HG03457 (cell line): ENCODE results near the gene KLHL29.
"Not testable (repeated sequence)": the region's sequence is repeated elsewhere in the genome, so short reads cannot be mapped to it uniquely, and the experiment has no call there.

Source experiments
- ATAC-seq: cut with Tn5 transposase; IDR thresholded peaks from one replicate; pipeline ENCODE4 v1.9.1; 2021; ENCODE audit warnings: moderate number of reproducible peaks; ENCODE audit not compliant: unreplicated experiment

Gene KLHL29

DNA sequence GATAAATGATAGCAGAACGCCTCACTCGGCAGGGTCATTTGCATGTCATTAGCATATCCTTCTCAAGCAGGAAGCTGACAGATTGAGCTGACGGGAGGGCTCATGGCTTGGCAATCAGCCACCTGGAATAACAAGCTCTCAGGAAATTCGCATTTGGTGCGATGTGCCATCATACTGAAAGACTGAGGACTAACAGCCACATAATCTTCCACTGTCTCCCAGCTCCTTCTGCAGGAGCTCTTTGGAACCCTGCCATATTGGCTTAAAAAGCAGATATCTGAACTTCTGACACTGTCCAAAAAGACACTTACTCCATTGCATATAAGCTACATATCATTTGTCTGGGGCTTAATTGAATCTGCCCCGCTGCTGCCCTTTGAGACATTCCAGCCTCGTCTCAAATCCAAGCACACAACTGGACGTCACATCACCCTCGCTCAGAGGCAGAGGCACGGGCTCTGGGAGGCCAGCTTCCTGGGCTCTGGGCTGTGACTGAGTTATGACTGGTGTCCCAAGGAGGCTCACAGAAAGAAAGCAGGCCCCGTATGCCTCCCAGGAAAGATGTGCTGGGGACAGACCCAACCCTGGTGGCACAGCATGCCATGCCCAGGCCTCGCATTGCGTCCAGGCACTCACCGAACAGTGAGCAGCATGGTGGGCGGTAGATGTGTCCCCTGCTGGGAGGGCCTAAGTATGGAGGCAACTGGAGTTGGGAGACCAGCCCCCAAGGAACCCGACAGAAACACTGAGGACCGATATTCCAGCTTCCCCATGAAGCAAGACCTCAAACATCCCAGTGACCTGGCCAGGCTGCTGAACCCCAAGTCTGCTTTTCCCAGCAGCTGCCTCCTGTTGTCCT lies 314.0 kb downstream of the KLHL29 start:
- no peak for ATAC-seq

GRCh38 chr2:23699580-23699925 lies 314.6 kb downstream of the KLHL29 start:
- ATAC-seq = no peak

GRCh38 chr2:23700627-23701026 lies 315.6 kb downstream of the KLHL29 start:
- no peak for ATAC-seq

DNA sequence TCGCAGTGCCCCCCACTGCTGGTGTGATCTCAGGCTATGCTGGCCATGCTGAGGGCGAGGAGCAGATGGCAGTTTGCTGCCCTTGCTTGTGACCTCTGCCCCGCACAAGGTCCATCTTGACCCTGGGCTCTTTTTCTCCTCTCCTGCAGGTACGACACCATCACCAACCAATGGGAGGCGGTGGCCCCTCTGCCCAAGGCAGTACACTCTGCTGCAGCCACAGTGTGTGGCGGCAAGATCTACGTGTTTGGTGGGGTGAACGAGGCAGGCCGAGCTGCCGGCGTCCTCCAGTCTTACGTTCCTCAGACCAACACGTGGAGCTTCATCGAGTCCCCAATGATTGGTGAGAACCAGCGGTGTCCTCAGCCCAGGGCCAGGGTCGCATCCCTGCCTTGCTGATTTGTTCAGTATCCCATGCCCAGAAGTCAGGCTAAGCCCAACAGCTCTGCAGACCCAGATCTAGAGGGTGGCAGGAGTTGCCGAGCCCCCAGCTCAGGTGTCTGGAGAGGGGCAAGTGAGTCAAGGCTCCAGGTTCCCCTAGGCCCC lies 318.1 kb downstream of the KLHL29 start:
- no peak for ATAC-seq

DNA sequence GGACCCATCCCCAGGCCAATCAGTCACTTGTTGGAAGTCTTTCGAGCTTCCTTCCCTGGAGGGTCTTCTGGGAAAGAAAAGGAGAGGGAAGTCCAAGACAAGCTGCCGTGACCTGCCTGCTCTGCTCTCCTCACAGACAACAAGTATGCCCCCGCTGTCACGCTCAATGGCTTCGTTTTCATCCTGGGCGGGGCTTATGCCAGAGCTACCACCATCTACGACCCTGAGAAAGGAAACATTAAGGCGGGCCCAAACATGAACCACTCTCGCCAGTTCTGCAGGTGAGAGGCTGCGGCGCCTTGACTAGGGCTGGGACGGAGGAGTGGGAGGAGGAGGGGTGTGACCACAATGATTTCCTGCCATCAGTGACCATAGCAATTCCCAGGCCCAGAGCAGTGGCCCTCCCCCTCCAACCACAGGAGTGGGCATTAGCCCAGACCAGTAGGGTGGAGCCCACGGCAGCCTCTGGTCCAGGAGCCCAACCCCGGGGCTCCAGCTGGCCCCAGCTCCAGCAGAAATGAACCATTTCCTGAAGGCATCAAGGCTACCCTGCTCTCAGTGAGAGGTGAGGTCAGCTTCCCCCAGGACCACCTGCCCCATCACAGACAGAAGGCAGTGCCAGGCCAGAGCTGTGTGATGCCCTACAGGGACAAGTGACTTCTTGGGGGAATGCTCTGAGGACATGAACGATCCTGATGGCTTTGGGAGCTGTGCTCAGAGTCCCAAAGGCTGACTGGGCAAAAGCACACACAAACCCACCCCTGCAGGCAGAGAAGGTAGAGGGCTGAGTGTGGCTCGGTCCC lies 318.8 kb downstream of the KLHL29 start:
- ATAC-seq = no peak

DNA sequence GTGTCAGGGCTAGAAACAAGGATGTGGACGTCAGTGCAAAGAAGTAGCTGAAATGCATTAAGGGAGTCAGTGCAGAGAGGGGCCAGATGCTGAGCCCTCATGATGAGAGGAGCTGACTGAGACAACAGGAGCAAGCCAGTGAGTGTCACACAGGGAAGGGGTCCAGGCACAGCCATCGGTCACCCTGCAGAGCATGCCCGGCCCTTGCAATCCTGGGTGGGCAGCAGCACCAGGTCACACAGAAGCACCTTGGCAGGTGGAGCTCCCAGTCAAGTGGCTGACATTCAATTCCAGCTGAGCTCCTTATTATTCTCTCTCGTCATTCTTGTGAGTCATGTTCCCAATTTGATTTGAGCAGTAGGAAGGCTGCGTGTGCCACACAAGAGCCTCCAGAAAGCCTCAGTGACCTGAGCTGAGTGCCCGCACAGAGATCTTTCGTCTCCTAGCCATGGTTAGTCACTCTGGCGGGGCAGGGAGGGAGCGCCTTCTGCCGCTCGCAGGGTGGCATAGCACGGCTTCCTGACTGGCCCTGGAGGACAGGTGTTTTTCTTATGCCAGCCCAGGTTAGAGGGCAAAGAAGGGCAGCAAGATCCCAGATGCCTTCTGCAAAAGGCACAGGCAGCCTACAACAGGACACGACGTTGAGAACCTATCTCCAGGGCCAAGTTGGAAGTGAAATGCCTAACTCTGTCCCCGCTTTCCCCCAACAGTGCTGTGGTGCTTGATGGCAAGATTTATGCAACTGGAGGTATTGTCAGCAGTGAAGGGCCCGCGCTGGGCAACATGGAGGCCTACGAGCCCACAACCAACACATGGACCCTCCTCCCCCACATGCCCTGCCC lies 321.0 kb downstream of the KLHL29 start:
- no peak for ATAC-seq

- no peak for ATAC-seq
Measured at GRCh38 chr2:23706613-23707078, 321.7 kb downstream of the KLHL29 start.

DNA sequence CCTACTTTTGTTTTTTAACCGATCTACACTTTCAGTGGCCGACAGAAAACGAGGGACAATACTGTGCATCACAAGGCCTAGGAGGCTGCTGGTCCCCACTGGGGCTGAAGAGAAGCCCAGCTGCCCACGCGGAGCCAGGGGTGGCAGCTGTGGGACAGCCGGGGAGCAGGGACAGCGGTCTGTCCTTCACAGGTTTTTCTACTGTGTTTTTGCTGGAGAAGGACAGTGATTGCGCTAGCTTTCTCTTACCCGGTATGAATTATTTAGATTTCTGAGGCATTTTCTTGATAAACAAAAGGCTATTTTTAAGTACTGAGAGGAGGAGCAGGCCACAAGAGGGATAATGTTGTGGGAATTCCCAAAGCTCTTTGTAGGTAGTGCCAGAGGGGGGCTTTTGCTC lies 322.1 kb downstream of the KLHL29 start:
- ATAC-seq = no peak

- ATAC-seq = no peak
Measured at GRCh38 chr2:23708771-23709170, 323.8 kb downstream of the KLHL29 start.

- ATAC-seq = no peak
Measured at GRCh38 chr2:23709311-23709710, 324.3 kb downstream of the KLHL29 start.

- ATAC-seq = no peak
Measured at GRCh38 chr2:23711979-23712755, 327.2 kb downstream of the KLHL29 start.

DNA sequence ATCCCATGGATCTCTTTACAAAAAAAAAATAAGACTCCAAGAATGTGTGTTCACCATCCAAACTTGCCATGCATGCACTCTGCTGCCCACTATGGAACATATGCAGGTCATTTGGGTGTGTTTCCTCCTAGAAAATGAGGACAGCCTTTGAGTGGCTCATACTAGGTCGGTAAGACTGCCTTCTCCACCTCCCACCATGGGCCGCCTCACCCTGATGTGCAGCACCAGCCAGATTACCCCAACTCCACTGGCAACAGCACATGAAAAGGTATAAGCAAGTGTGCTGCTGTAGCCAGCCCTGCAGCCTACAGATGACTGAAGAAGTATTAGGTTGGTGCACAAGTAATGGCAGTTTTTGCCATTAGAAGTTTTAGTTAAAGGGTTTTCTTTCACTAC lies 327.8 kb downstream of the KLHL29 start:
- ATAC-seq = no peak

DNA sequence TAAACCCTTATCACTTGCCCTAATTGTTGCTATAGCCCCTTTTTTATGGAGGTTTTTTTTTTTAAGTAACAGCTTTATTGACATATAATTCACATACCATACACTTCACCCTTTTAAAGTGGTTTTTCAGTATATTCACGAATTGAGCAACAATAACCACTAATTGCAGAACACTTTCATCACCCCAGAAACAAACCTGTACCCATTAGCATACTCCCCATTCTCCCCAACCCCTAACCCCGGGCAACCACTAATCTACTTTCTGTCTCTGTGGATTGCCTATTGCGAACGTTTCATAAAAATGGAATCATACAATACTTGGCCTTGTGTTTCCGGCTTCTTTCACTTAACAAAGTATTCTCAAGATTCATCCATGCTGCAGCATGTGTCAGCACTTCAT lies 328.4 kb downstream of the KLHL29 start:
- no peak for ATAC-seq

GRCh38 chr2:23718931-23719700 lies 334.1 kb downstream of the KLHL29 start:
- no peak for ATAC-seq

GRCh38 chr2:23719716-23720115 lies 334.7 kb downstream of the KLHL29 start:
- no peak for ATAC-seq

DNA sequence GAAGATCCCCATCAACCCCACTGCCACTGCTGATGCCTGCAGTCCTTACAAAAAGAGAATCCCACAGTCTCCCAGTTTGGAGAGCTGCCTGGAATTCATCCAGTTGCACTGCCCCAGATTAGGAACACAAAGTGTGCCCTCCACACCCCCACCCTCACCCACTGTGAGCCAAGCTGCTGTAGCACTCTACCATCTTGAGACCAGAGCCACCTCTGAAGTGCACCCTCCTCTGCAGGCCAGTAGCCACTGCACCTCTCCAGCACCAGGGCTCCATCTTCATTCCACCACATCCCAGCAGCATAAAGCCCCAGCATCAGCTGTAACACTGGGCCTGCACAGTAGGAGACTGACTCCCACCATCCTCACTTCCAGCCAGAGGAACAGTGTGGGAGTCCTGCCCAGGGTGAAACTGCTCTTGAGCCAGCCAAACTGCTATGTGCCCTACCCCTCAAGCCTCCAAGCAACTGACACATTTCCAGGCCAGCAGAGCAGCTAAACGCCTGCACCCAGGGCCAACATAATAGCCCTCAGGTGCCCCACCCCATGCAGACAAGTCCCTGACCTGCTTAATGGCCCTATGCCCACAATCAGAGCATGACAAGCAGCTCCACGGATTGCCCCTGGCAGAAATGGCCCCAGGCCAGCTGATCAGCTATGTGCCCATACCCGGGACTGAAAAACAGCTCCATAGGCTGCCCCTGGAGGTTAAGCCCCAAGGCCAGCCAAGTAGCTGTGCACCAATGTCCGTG lies 335.9 kb downstream of the KLHL29 start:
- ATAC-seq = no peak

DNA sequence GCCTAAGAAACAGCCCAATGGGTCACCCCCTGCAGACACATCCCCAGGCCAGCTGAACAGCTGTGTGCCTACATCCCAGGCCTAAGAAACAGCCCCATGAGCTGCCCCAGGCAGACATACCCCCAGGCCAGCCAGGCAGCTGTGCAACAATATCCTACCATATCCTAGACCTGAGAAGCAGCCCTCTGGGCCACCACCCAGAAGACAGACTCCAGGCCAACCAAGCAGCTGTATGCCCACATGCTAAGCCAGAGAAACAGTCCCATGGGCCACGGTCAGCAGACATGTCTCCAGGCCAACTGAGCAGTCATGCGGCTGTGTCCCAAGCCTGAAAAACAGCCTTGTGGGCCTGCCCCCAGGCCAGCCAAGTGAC lies 336.5 kb downstream of the KLHL29 start:
- no peak for ATAC-seq

DNA sequence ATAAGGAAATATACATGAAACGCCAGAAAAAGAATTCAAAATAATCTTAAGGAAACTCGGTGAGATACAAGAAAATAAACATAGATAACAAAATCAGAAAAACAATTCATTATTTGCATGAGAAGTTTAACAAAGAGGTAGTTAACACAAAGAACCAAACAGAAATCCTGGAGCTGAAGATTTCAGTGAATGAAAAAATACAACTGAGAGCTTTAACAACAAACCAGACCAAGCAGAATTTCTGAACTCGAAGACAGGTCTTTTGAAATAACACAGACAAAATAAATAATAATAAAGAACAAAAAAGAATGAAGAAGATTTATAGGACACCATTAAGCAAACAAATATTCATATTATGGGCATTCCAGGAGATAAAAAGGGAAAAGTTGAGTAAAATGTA lies 337.3 kb downstream of the KLHL29 start:
- ATAC-seq = no peak

GRCh38 chr2:23723029-23723428 lies 338.1 kb downstream of the KLHL29 start:
- ATAC-seq = not testable (repeated sequence)
